Measurements from ENCODE around the gene RUBCN. TPM values are rescaled to one million over a fixed set of nuclear protein-coding genes. Genes with fewer than 3 reads are reported as not detected.
"Not testable (repeated sequence)": the region's sequence is repeated elsewhere in the genome, so short reads cannot be mapped to it uniquely, and the experiment has no call there.

The RUBCN gene
- total RNA-seq, 1 experiment from 2014 or later = 87.0 TPM

DNA sequence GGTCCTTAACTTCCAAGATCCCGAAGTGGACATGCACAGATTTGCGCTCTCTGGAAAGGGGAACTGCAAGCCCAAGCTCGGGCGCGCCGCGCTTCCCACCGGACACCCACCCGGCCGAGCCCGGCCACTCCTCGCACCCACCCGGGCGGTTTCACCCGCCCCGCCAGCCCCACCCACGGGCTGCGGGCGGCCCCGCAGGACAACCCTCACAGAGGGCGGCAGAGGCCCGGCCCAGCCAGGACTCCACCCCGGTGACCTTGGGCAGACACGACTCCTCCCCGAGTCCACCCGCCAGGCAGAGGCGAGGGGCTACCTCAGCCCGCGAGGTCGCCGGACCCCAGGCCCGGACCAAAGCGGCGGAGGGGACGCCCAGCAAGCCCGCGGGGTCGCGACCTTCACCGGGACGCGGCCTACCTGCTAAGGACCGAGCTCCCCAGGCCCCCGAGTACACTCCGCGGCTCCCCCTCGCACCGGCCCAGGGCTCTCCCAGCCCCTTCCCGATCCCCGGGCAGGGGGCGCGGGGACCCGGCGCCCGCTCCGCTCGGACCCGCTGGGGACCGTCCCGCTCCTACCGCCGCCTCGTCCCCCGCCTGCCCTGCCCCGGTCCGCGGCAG, 109.4 kb downstream of the RUBCN start:
- not testable (repeated sequence) for H2AFZ ChIP-seq (ENCODE audit: low read length); H3K27ac ChIP-seq (ENCODE audit: low read length); H3K9me2 ChIP-seq (replicated peaks; ENCODE audit: insufficient read depth, low read length); H3K4me1 ChIP-seq (ENCODE audit: low read length); H3K36me3 ChIP-seq (ENCODE audit: insufficient read depth, low read length); H3K9me3 ChIP-seq (ENCODE audit: low read length); H4K20me1 ChIP-seq (ENCODE audit: insufficient read depth, low read depth, low read length); H3K27me3 ChIP-seq (ENCODE audit: low read length); DNase-seq
- Histone ChIP-seq H3K79me2 (ENCODE audit: low read length) (peaks cover 21% of the 10 kb centered on the region), H3K9ac (ENCODE audit: low read length) (peak overlapping the region; percentile 83), H3K4me2 (ENCODE audit: low read depth, low read length, poor library complexity, severe bottlenecking) (peak overlapping the region; percentile 80), H3K4me3 (ENCODE audit: low read length) (peak overlapping the region; percentile 81)

DNA sequence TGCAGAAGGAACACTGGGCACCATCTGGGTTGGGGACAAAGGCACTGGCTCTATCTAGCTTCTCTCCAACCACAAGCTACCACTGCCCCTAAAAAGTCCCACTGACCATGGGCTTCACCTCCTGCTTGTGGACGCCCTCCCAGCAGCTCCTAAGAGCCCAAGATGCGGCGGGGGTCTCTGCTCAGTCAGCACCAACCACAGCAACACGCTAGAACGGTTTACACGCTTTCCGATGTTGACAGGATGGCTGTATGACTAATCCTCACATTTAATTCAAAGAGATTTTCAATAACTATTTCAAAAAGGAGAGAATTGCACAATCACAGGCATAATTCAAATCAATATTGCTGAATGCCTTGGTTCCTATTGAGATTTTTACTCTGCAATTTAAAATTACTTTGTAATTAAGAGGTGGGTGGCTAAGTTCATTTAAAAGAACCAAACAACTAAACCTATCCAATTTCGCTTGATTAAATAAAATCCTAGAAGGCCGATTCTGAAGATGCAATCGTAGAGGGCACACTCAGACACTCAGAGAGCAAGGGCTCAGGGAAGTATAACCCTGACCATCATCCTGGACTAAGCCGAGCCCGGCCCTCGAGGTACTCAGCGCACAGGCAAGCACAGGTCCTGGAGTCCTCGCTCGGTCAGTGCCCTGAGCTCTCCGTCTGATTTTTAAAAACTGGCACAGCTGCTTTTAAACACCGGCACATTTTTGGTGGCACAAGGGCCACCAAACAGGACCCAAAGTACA, 110.1 kb downstream of the RUBCN start:
- not testable (repeated sequence) for H3K9me3 ChIP-seq (ENCODE audit: low read length); H3K4me1 ChIP-seq (ENCODE audit: low read length); H3K36me3 ChIP-seq (ENCODE audit: insufficient read depth, low read length); DNase-seq; H3K27ac ChIP-seq (ENCODE audit: low read length); H2AFZ ChIP-seq (ENCODE audit: low read length); H4K20me1 ChIP-seq (ENCODE audit: insufficient read depth, low read depth, low read length); H3K27me3 ChIP-seq (ENCODE audit: low read length); H3K9me2 ChIP-seq (replicated peaks; ENCODE audit: insufficient read depth, low read length)
- H3K4me2 ChIP-seq (ENCODE audit: low read depth, low read length, poor library complexity, severe bottlenecking) = peak overlapping the region; percentile 80
- peak overlapping the region; percentile 64; the same call in 1 of the 2 replicates for H3K4me3 ChIP-seq (ENCODE audit: low read length)
- peaks cover 21% of the 10 kb centered on the region for H3K79me2 ChIP-seq (ENCODE audit: low read length)
- peak overlapping the region; percentile 61 for H3K9ac ChIP-seq (ENCODE audit: low read length)

DNA sequence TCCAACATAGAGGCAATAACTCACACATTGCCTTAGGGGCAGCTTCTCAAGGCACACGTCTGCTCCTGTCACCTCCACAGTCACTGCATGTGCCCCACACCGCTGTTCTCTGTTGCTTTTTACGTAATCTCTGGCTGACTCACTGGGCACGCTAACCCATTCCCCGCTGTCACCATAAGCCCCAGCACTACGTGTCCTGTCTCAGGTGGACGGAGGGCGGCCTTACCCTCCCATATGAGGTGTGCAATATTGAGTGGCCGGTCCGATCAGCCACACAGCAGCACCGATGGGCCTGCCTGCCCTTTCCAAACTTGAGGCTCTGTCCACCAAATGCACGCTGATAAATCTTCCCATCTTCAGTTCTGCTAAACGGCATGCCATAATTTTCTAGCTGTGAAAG, 115.2 kb downstream of the RUBCN start:
- H3K9me2 ChIP-seq (replicated peaks; ENCODE audit: insufficient read depth, low read length); H3K4me2 ChIP-seq (ENCODE audit: low read depth, low read length, poor library complexity, severe bottlenecking); H3K4me3 ChIP-seq (ENCODE audit: low read length); H3K27ac ChIP-seq (ENCODE audit: low read length); H3K9ac ChIP-seq (ENCODE audit: low read length); H3K9me3 ChIP-seq (ENCODE audit: low read length); H3K4me1 ChIP-seq (ENCODE audit: low read length); DNase-seq; H4K20me1 ChIP-seq (ENCODE audit: insufficient read depth, low read depth, low read length); H2AFZ ChIP-seq (ENCODE audit: low read length); H3K27me3 ChIP-seq (ENCODE audit: low read length): not testable (repeated sequence)
- peaks cover 16% of the 10 kb centered on the region for H3K79me2 ChIP-seq (ENCODE audit: low read length)
- H3K36me3 ChIP-seq (ENCODE audit: insufficient read depth, low read length) = peaks cover 25% of the 10 kb centered on the region

Other genes with a start within 250 kb of the RUBCN start
- gene BDH1, start 180.9 kb downstream of the RUBCN start, total RNA-seq (2014; rRNA removed; shearing (Covaris generic); ENCODE audit: low replicate concordance) = 80.5 and 111 TPM in 2 replicates
- gene FYTTD1, start 13.0 kb upstream of the RUBCN start, total RNA-seq (2014; rRNA removed; shearing (Covaris generic); ENCODE audit: low replicate concordance) = 145 and 204 TPM in 2 replicates
- 107 and 164 TPM in 2 replicates for gene LRCH3, start 54.4 kb upstream of the RUBCN start, total RNA-seq (2014; rRNA removed; shearing (Covaris generic); ENCODE audit: low replicate concordance)
- gene RPL35A, start 213.3 kb upstream of the RUBCN start, total RNA-seq (2014; rRNA removed; shearing (Covaris generic); ENCODE audit: low replicate concordance) = 2,222 and 2,264 TPM in 2 replicates
- gene LMLN, start 223.3 kb upstream of the RUBCN start, total RNA-seq (2014; rRNA removed; shearing (Covaris generic); ENCODE audit: low replicate concordance) = 2.8 and 7.8 TPM in 2 replicates

Measured in Karpas-422 (cell line).